Measurements from ENCODE around the gene GCSH.

GRCh38 chr16:81097230-81097629 lies 1.0 kb upstream of the GCSH start:
- TF ChIP-seq CTCF (IDR thresholded peaks at IDR 0.05) (no peak), POLR2A (IDR thresholded peaks at IDR 0.05) (no peak), EP300 (IDR thresholded peaks at IDR 0.05) (no peak)

Measured in tibial nerve (tissue), 4 donors.